Activated T-helper 1 cell treated with Interleukin-2 at 50 U/mL for 16 hours (primary cell): Measurements from ENCODE around the gene IREB2.
A peak's percentile ranks its signal among the peaks of the same experiment; 100 is the strongest.
"Not testable (repeated sequence)": the region's sequence is repeated elsewhere in the genome, so short reads cannot be mapped to it uniquely, and the experiment has no call there.

Source experiments
- DNase-seq: peaks from one replicate; pipeline ENCODE4 v3.0.0-alpha.2; 2020; ENCODE audit warnings: low read depth

The IREB2 gene

GRCh38 chr15:78481917-78482316, 43.9 kb downstream of the IREB2 start:
- DNase-seq: no peak

GRCh38 chr15:78492872-78493271, 54.9 kb downstream of the IREB2 start:
- no peak for DNase-seq

DNA sequence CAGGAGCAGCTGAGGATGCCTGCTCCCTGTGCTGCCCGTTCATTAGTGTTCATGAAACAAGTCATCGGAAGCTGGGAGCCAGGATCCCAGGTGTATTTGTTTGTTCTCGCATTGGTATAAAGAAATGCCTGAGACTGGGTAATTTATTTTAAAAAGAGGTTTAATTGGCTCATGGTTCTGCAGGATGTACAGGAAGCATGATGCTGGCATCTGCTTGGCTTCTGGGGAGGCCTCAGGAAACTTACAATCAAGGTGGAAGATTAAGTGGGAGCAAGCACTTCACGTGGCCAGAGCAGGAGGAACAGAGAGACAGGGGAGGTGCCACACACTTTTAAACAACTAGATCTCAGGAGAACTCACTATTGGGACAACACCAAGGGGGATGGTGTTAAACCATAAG, 63.8 kb downstream of the IREB2 start:
- no peak for DNase-seq

DNA sequence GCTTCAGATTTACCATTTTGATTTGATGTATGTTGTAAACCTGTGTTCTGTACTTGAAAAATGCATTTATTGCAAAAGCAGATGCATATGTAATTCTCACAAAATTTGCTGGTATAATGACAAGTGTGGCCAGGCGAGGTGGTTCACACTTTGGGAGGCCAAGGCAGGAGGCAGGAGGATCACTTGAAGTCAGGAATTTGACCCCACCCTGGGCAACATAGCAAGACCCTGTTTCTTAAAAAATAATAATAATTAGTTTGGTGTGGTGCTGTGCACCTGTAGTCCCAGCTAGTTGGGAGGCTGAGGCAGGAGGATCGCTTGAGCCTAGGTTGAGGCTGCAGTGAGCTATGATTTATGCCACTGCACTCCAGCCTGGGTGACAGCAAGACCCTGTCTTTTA, 64.6 kb downstream of the IREB2 start:
- DNase-seq: no peak

GRCh38 chr15:78506971-78507830, 69.2 kb downstream of the IREB2 start, which contains the start of gene HYKK:
TSS of gene HYKK (plus strand) at chr15:78507577. CDS start at chr15:78513089, 5,512 bp downstream.
- peak; percentile 60 for DNase-seq

- DNase-seq: peak; percentile 1
These were observed 69.8 kb downstream of the IREB2 start for GRCh38 chr15:78507831-78508160.

DNA sequence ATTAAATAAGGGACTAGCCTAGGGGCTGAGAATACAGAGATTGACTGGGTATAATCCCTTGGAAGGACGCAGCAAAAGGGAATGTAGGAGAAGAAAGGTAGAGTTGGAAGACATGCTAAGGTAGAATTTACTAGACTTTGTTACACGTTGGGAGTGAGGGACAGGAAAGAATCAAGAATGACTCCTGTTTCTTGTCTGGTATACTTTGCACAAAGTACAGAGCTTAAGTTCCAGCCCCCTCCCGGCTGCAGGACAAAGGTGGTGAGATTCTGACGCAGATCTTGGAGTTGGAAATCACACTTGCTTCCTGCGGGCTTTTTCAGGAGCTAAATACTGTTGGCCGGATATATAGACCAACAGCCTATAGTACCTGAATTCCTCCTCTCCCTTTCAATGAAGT, 70.3 kb downstream of the IREB2 start:
- DNase-seq: no peak

GRCh38 chr15:78509726-78510312, 71.8 kb downstream of the IREB2 start:
- no peak for DNase-seq

GRCh38 chr15:78520035-78520434, 82.0 kb downstream of the IREB2 start:
- DNase-seq: not testable (repeated sequence)

DNA sequence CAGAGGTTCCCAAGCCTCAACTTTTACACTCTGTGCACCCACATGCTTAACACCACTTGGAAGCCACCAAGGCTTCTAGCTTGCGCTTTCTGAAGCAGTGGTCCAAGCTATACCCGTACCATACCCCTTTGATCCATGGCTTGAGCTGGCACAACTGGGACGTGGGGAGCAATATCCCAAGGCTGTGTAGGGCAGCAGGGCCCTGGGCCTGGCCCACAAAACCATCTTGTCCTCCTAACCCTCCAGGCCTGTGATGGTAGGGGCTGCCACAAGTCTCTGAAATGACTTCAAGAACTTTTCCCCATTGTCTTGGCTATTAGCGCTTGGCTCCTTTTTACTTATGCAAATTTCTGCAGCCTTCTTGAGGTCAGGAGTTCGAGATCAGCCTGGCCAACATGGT, 86.2 kb downstream of the IREB2 start:
- DNase-seq: no peak

- no peak for DNase-seq
These were observed 89.3 kb downstream of the IREB2 start for GRCh38 chr15:78527325-78527724.

GRCh38 chr15:78533331-78533730, 95.3 kb downstream of the IREB2 start:
- no peak for DNase-seq

GRCh38 chr15:78536134-78536533, 98.1 kb downstream of the IREB2 start:
- DNase-seq: no peak

DNA sequence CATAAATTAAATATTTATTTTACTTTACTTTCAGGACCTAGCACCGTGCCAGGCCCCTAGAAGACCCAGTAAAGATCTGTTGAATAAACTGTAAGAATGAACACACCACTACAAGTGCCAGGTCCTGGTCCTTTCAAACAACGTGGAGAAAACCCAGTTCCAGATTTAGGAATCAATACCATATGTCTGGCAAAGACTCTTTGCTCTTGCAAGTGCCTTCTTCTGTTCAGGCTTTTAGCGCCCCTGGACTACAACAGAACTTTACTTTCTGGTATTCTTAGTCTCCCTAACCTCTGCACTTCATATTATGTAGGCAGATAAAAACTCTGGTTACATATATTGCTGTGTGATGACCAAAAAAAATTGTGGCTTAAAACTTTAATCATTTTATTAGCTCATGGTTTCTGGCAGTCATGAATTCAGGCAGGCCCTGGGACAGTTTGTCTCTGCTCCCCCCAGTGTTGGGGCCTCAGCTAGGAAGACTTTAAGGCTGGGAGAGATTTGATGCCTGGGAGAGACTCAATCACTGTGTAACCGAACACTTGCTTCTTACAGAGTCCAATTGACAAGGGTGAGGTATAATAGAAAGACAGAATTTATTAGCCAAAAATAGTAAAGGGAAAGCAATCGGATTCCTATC, 99.4 kb downstream of the IREB2 start:
- DNase-seq: no peak

DNA sequence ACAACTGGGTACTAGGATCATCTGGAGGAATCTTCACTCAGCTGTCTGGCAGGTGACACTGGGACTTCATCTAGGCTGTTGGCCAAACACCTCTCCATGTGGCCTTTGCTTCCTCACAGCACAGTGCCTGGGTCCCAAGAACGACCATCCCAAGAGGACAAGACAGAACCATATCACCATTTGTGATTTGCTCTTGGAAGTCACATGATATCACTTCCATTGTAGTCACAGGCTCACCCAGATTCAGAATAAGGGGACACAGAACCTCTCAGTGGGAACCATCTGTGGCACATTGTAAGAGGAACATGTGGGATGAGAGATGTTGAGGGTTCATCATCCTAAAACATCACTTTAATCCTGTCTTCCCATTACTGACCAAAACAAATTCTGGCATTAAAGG, 100.3 kb downstream of the IREB2 start:
- DNase-seq: no peak

DNA sequence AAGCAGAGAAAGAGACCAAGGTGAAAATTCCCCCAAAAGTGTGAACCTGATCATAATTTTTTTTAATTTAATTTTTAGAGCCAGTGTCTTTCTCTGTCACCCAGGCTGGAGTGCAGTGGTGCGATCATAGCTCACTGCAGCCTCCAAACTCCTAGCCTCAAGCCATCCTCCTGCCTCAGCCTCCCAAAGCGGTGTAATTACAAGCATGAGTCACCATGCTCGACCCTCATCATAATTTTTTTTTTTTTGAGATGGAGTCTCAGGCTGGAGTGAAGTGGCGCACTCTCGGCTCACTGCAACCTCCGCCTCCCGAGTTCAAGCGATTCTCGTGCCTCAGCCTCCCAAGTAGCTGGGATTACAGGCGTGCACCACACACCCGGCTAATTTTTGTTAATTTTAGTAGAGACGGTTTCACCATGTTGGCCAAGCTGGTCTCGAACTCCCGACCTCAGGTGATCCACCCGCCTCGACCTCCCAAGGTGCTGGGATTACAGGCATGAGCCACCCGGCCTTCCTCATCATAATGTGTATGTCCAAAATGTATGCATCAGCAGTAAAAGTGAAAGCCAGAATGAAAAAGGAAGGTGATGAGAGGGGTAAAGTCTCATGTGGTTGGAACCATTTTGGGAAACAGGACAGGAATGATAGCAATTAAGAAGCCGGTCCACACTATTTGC, 101.6 kb downstream of the IREB2 start:
- DNase-seq: not testable (repeated sequence)

DNA sequence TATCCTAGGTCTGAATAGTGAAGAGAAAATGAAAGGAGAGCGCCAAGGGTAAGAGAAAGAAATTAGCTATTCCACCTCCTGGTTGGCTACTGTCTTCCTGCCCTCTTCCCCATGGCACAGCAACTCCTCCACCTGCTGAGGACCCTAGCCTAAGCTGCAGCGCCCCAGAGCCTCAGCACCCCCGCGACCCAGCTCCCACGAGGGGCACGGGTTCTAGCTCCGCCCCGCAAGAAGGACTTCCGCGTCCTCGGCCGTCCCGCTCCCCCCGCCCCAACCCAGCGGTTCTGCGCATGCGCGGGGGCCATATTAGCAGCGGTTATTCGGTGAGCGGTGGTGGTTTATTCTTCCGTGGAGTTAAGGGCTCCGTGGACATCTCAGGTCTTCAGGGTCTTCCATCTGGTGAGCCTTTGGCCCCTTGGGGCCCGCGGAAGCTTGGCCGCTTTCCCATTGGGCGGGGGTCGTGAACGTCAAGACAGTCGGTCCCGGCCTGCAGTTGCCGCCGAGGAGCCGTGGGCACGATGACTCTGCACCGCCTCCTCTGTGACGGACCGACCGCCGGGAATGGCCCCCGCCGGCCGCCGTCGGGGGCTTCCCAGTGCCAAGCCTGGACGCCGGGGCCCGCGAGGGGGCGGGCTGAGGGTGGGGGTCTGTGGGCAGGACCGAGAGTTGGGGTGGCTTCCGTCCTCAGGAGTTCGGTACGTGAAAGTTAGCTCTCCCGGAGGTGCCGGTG, 102.3 kb downstream of the IREB2 start, which contains the start of gene PSMA4:
Gene PSMA4 (plus strand): TSS at position 304 of the 730 bp plus-strand sequence. CDS start 1,484 bp downstream, outside the sequence.
- peak; percentile 92 for DNase-seq

GRCh38 chr15:78540871-78541743, 103.1 kb downstream of the IREB2 start:
- no peak for DNase-seq

GRCh38 chr15:78541744-78542034, 103.7 kb downstream of the IREB2 start:
- no peak for DNase-seq

DNA sequence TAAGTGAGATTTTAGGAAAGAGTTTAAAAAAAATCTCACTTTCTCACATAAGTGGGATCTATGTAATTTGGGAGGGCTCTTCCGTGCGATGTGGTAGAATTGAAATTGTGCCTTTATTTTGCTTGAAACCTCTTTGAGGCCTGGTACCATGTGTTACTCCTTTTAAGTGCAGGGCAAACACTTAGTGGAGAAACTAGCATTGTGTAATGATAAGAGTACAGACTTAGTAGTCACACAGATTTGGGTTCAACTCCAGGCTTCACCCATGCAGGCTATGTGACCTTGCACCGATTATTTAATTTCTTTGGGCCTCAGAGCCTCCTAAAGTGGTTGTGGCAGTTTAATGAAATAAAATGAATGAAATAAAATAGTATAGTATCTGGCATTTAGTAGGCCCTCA, 104.6 kb downstream of the IREB2 start:
- no peak for DNase-seq

DNA sequence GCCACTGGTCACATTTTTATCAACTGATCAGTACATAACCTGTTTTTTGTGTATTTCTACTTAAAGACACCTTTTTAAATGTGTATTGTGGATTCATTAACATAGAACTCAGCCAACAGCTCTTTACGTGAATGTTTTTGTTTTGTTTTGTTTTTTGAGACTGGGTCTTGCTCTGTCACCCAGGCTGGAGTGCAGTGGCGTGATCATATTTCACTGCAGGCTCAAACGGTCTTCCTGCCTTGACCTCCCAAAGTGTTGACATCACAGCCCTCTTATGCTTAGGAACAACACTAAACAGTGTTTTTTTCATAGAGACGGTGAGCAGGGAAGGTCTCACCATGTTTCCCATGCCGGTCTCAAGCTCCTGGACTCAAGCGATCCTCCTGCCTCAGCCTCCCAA, 112.2 kb downstream of the IREB2 start:
- no peak for DNase-seq
